K562 (cell line): ENCODE data around the gene CDCP1. TPM values are rescaled to one million over a fixed set of nuclear protein-coding genes. Genes with fewer than 3 reads are reported as not detected.

Source experiments
- CREM ChIP-seq: IDR thresholded peaks from 2 replicates; pipeline ENCODE4 v1.6.1; 2014; ENCODE audit warnings: antibody characterized with exemption, low read depth
- DNMT1 ChIP-seq: fragments of 450-650 bp; IDR thresholded peaks from 2 replicates; pipeline ENCODE4 v1.6.1; 2016; ENCODE audit warnings: antibody characterized with exemption, mild to moderate bottlenecking
- FOSL1 ChIP-seq: fragments of 200-800 bp; sonication (Bioruptor generic); conservative IDR thresholded peaks from 2 replicates; pipeline ENCODE4 v1.6.1; 2016; ENCODE audit warnings: missing genetic modification characterization, missing compliant biosample characterization
- GABPA ChIP-seq: fragments of 200-800 bp; sonication (Bioruptor generic); conservative IDR thresholded peaks from 2 replicates; pipeline ENCODE4 v1.6.1; 2016; ENCODE audit warnings: low read depth, missing genetic modification characterization, missing compliant biosample characterization
- JUN ChIP-seq, 2 experiments: sonication (generic) in 1 of 2; formaldehyde crosslinking in 1 of 2; IDR thresholded peaks; 2 replicates each; pipeline versions ENCODE4 v1.6.1 to v1.8.0; 2012 to 2022; ENCODE audit warnings: borderline replicate concordance in 2 of 2, mild to moderate bottlenecking in 2 of 2, improper control_type of control experiment in 1 of 2, low read depth in 1 of 2, low read length in 1 of 2, missing genetic modification reagents in 1 of 2
- NKRF ChIP-seq: fragments of 450-650 bp; IDR thresholded peaks from 2 replicates; pipeline ENCODE4 v1.6.1; 2016; ENCODE audit warnings: borderline replicate concordance
- POU5F1 ChIP-seq: fragments of 150-350 bp; IDR thresholded peaks from 2 replicates; pipeline ENCODE4 v1.6.1; 2014; ENCODE audit warnings: borderline replicate concordance, low read length, low read depth, mild to moderate bottlenecking; ENCODE audit not compliant: partially characterized antibody
- SLC30A9 ChIP-seq: fragments of 250-450 bp; sonication (Bioruptor Pico); IDR thresholded peaks from 2 replicates; pipeline ENCODE4 v1.8.0; 2022; ENCODE audit warnings: mild to moderate bottlenecking, moderate library complexity
- TARDBP ChIP-seq: fragments of 450-650 bp; IDR thresholded peaks from 2 replicates; pipeline ENCODE4 v1.6.1; 2016
- ZC3H11A ChIP-seq: IDR thresholded peaks from 2 replicates; pipeline ENCODE4 v1.6.1; 2012; ENCODE audit warnings: low read depth, low read length, improper control_type of control experiment
- polyA plus RNA-seq, 8 experiments: library from polyadenylated mRNA; depleted of rRNA in 4 of 8; stranded (reverse) in 5 of 8; unstranded in 3 of 8; fragments of >200 nt; fragmentation: Nextera tagmentation in 2 of 8; fragmentation: Illumina TruSeq in 1 of 8; extraction: Ambion mirVana in 2 of 8; extraction: Trizol in 1 of 8; gene quantifications; 2 replicates each; pipeline versions ENCODE4 v1.2.1 to v1.2.3, GENCODE V29; 2011 to 2014; ENCODE audit warnings: inconsistent platforms in 1 of 8, missing spikeins in 1 of 8
- total RNA-seq, 7 experiments: library from RNA; depleted of rRNA in 6 of 7; stranded (reverse); fragments of >200 nt in 6 of 7; fragmentation: Illumina TruSeq in 2 of 7; extraction: Trizol in 2 of 7; gene quantifications; 2 replicates each; pipeline versions ENCODE4 v1.2.1 to v1.2.3, GENCODE V29; 2011 to 2021; ENCODE audit warnings: low replicate concordance in 1 of 7
- TF ChIP-seq, protein P1 (sequence below): IDR thresholded peaks from 2 replicates; pipeline ENCODE4 v1.6.1; 2014; ENCODE audit warnings: antibody characterized with exemption
- TF ChIP-seq, protein P2 (sequence below), 3 experiments: fragments of 200-800 bp in 1 of 3; fragments of 250-450 bp in 1 of 3; fragments of 450-650 bp in 1 of 3; sonication (Bioruptor Pico) in 1 of 3; sonication (Bioruptor generic) in 1 of 3; formaldehyde crosslinking in 1 of 3; IDR thresholded peaks; 2 replicates each; pipeline versions ENCODE4 v1.6.1 to v1.8.0; 2016 to 2022; ENCODE audit warnings: mild to moderate bottlenecking in 2 of 3, missing genetic modification characterization in 2 of 3, missing compliant biosample characterization in 1 of 3, moderate library complexity in 1 of 3
- TF ChIP-seq, protein P3 (sequence below): fragments of 250-450 bp; sonication (Bioruptor Pico); IDR thresholded peaks from 2 replicates; pipeline ENCODE4 v1.4.0; 2020

CDCP1 gene
- total and polyA plus RNA-seq, 9 of the 15 experiments (the other 6 are each of a cell fraction or from before 2014, with no cell fraction given), result 3.9 to 16.4 (median 5.2) TPM

DNA sequence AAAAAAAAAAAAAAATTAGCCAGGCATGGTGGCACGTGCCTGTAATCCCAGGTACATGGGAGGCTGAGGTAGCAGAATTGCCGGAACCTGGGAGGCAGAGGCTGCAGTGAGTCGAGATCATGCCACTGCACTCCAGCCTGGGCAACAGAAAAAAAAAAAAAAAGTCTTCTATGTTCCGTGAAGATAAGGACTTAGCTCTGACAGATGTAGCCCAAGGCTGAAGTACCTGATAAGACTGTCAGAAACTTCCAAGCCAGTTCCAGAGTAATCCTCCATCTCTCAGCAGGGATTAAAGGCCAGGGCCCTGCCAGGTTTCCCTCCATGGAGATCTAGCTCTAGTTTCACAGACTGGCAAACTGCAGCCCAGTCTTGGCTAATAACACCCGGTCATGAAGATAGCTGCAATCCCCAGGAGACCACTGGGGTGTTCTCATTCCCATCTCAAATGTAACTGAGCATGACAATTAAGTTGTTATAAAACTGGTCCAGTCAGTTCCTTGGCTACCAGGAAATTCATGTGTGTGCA lies 8.5 kb downstream of the CDCP1 start (continued):
- TF ChIP-seq JUN (IDR thresholded peaks at IDR 0.05; ENCODE audit: borderline replicate concordance, low read depth, low read length), result 0 out of 2 replicates have a peak, but pooled peaks have one; percentile 5
- no peak for TF ChIP-seq JUN (CRISPR knock-in tag; IDR thresholded peaks at IDR 0.05; ENCODE audit: borderline replicate concordance)
- TF ChIP-seq, protein P1, sequence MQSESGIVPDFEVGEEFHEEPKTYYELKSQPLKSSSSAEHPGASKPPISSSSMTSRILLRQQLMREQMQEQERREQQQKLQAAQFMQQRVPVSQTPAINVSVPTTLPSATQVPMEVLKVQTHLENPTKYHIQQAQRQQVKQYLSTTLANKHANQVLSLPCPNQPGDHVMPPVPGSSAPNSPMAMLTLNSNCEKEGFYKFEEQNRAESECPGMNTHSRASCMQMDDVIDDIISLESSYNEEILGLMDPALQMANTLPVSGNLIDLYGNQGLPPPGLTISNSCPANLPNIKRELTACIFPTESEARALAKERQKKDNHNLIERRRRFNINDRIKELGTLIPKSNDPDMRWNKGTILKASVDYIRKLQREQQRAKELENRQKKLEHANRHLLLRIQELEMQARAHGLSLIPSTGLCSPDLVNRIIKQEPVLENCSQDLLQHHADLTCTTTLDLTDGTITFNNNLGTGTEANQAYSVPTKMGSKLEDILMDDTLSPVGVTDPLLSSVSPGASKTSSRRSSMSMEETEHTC, result peak; percentile 58; the same call in 1 of the 2 replicates
- 0 out of 2 replicates have a peak, but pooled peaks have one; percentile 11 for TF ChIP-seq DNMT1
- TF ChIP-seq, protein P2, sequence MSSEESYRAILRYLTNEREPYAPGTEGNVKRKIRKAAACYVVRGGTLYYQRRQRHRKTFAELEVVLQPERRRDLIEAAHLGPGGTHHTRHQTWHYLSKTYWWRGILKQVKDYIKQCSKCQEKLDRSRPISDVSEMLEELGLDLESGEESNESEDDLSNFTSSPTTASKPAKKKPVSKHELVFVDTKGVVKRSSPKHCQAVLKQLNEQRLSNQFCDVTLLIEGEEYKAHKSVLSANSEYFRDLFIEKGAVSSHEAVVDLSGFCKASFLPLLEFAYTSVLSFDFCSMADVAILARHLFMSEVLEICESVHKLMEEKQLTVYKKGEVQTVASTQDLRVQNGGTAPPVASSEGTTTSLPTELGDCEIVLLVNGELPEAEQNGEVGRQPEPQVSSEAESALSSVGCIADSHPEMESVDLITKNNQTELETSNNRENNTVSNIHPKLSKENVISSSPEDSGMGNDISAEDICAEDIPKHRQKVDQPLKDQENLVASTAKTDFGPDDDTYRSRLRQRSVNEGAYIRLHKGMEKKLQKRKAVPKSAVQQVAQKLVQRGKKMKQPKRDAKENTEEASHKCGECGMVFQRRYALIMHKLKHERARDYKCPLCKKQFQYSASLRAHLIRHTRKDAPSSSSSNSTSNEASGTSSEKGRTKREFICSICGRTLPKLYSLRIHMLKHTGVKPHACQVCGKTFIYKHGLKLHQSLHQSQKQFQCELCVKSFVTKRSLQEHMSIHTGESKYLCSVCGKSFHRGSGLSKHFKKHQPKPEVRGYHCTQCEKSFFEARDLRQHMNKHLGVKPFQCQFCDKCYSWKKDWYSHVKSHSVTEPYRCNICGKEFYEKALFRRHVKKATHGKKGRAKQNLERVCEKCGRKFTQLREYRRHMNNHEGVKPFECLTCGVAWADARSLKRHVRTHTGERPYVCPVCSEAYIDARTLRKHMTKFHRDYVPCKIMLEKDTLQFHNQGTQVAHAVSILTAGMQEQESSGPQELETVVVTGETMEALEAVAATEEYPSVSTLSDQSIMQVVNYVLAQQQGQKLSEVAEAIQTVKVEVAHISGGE (CRISPR knock-in tag; IDR thresholded peaks at IDR 0.05), result peak in 1 of 3 experiments; percentile 86; a peak in 2 of 6 replicates
- TF ChIP-seq GABPA (tag), result peak; percentile 33; the same call in 1 of the 2 replicates
- TF ChIP-seq FOSL1 (tag), result peak; percentile 63
- TF ChIP-seq ZC3H11A, result 0 out of 2 replicates have a peak, but pooled peaks have one; percentile 39
- TF ChIP-seq, protein P3, sequence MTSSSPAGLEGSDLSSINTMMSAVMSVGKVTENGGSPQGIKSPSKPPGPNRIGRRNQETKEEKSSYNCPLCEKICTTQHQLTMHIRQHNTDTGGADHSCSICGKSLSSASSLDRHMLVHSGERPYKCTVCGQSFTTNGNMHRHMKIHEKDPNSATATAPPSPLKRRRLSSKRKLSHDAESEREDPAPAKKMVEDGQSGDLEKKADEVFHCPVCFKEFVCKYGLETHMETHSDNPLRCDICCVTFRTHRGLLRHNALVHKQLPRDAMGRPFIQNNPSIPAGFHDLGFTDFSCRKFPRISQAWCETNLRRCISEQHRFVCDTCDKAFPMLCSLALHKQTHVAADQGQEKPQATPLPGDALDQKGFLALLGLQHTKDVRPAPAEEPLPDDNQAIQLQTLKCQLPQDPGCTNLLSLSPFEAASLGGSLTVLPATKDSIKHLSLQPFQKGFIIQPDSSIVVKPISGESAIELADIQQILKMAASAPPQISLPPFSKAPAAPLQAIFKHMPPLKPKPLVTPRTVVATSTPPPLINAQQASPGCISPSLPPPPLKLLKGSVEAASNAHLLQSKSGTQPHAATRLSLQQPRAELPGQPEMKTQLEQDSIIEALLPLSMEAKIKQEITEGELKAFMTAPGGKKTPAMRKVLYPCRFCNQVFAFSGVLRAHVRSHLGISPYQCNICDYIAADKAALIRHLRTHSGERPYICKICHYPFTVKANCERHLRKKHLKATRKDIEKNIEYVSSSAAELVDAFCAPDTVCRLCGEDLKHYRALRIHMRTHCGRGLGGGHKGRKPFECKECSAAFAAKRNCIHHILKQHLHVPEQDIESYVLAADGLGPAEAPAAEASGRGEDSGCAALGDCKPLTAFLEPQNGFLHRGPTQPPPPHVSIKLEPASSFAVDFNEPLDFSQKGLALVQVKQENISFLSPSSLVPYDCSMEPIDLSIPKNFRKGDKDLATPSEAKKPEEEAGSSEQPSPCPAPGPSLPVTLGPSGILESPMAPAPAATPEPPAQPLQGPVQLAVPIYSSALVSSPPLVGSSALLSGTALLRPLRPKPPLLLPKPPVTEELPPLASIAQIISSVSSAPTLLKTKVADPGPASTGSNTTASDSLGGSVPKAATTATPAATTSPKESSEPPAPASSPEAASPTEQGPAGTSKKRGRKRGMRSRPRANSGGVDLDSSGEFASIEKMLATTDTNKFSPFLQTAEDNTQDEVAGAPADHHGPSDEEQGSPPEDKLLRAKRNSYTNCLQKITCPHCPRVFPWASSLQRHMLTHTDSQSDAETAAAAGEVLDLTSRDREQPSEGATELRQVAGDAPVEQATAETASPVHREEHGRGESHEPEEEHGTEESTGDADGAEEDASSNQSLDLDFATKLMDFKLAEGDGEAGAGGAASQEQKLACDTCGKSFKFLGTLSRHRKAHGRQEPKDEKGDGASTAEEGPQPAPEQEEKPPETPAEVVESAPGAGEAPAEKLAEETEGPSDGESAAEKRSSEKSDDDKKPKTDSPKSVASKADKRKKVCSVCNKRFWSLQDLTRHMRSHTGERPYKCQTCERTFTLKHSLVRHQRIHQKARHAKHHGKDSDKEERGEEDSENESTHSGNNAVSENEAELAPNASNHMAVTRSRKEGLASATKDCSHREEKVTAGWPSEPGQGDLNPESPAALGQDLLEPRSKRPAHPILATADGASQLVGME (CRISPR knock-in tag), result no peak
- TF ChIP-seq TARDBP, result 0 out of 2 replicates have a peak, but pooled peaks have one; percentile 41
- TF ChIP-seq CREM, result peak; percentile 73
- no peak for TF ChIP-seq SLC30A9 (CRISPR knock-in tag)
- TF ChIP-seq NKRF, result peak; percentile 48; the same call in 1 of the 2 replicates
- TF ChIP-seq POU5F1, result no peak
